ENCODE data around the gene C16orf87. TPM values are rescaled to one million over a fixed set of nuclear protein-coding genes. Genes with fewer than 3 reads are reported as not detected.

The C16orf87 gene
- total RNA-seq, 6 donors from 2014 or later, result 4.2 to 9.5 (median 6.2) TPM

DNA sequence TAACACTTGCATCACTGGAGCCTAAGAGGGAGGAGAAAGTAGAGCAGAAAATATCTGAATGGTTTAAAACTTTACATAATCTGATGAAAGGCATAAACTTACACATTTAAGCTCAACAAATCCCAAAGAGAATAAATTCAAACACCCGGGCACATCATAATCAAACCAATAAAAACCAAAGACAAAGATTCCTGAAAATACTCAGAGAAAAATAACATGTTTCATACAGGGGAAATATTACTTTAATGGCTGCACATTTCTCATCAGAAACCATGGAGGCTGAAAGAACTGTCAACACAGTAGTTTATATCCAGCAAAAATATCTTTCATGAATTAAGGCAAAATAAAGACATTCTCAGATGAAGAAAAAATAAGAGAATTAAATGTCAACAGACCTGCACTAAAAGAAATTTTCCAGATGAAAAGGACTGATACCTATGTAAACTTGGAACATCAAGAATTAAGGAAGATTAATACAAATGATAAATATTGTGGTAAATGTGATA, 34.2 kb downstream of the C16orf87 start:
- Histone ChIP-seq H3K36me3 (no peaks in the 10 kb centered on the region), H3K27me3 (no peaks in the 10 kb centered on the region), H3K27ac (no peak overlapping the region), H3K9me3 (peaks cover 0 to 4% (median 1%) of the 10 kb centered on the region in 4 donors), H3K4me3 (no peak overlapping the region), H3K4me1 (no peaks in the 10 kb centered on the region)
- WGBS, 2 donors, result 86 to 98% methylated on average over 1 of the region's 1 CpG
- DNase-seq (no peak), ATAC-seq (ENCODE audit: low FRiP score in 2 of 2) (no peak)
- TF ChIP-seq POLR2AphosphoS5 (IDR thresholded peaks at IDR 0.05) (no peak), EP300 (IDR thresholded peaks at IDR 0.05) (no peak), POLR2A (IDR thresholded peaks at IDR 0.05) (no peak)
- TF ChIP-seq, protein P1, sequence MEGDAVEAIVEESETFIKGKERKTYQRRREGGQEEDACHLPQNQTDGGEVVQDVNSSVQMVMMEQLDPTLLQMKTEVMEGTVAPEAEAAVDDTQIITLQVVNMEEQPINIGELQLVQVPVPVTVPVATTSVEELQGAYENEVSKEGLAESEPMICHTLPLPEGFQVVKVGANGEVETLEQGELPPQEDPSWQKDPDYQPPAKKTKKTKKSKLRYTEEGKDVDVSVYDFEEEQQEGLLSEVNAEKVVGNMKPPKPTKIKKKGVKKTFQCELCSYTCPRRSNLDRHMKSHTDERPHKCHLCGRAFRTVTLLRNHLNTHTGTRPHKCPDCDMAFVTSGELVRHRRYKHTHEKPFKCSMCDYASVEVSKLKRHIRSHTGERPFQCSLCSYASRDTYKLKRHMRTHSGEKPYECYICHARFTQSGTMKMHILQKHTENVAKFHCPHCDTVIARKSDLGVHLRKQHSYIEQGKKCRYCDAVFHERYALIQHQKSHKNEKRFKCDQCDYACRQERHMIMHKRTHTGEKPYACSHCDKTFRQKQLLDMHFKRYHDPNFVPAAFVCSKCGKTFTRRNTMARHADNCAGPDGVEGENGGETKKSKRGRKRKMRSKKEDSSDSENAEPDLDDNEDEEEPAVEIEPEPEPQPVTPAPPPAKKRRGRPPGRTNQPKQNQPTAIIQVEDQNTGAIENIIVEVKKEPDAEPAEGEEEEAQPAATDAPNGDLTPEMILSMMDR (IDR thresholded peaks at IDR 0.05), result no peak

DNA sequence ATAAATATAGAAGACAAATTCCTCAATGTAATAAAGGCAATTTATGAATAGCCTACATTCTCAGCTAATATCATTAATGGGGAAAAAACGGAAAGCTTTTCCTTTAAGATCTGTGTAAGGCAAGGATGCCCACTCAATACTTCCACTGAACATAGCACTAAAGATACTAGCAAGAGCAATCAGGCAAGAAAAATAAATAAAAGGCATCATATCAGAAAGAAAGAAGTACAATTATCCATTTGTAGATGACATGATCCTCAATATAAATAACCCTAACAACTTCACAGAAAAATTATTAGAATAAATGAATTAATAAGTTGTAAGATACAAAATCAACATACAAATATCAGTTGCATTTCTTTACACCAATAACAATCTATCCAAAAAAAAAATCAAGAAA, 37.1 kb downstream of the C16orf87 start:
- ATAC-seq (ENCODE audit: low FRiP score in 2 of 2), result no peak
- H3K4me3 ChIP-seq, result no peak overlapping the region
- 94 to 97% methylated on average over 1 of the region's 1 CpG for WGBS, 2 donors

GRCh38 chr16:46790599-46791270, 40.2 kb downstream of the C16orf87 start:
- TF ChIP-seq, protein P1 (IDR thresholded peaks at IDR 0.05), result no peak
- TF ChIP-seq POLR2A (IDR thresholded peaks at IDR 0.05) (no peak), POLR2AphosphoS5 (IDR thresholded peaks at IDR 0.05) (no peak), EP300 (IDR thresholded peaks at IDR 0.05) (no peak)
- DNase-seq (no peak), ATAC-seq (ENCODE audit: low FRiP score in 2 of 2) (no peak)
- Histone ChIP-seq H3K27ac (no peak overlapping the region), H3K4me3 (peak overlapping the region in 2 of 4 donors; percentile 64 to 77), H3K36me3 (no peaks in the 10 kb centered on the region), H3K9me3 (peaks cover 0 to 9% (median 2%) of the 10 kb centered on the region in 4 donors), H3K4me1 (peaks cover 0 to 8% (median 4%) of the 10 kb centered on the region in 4 donors), H3K27me3 (no peaks in the 10 kb centered on the region)
- 90 to 92% methylated on average over 8 of the region's 8 CpGs for WGBS, 2 donors

More for the DNA sequence above, 37.1 kb downstream of the C16orf87 start:
- Histone ChIP-seq H3K9me3 (peaks cover 0 to 4% (median 1%) of the 10 kb centered on the region in 4 donors), H3K4me1 (peaks cover 0 to 8% (median 4%) of the 10 kb centered on the region in 4 donors), H3K36me3 (no peaks in the 10 kb centered on the region), H3K27ac (no peak overlapping the region), H3K27me3 (no peaks in the 10 kb centered on the region)
- DNase-seq, result no peak
- TF ChIP-seq EP300 (IDR thresholded peaks at IDR 0.05), result no peak
- no peak for TF ChIP-seq POLR2A (IDR thresholded peaks at IDR 0.05)
- TF ChIP-seq POLR2AphosphoS5 (IDR thresholded peaks at IDR 0.05), result no peak
- TF ChIP-seq, protein P1 (IDR thresholded peaks at IDR 0.05), result no peak

- peak overlapping the region in 3 of 4 donors; percentile 21 to 66 (median 53) for H3K27ac ChIP-seq
- ATAC-seq (ENCODE audit: low FRiP score in 2 of 2), result peak; percentile 95 to 98
- H3K9me3 ChIP-seq, result peaks cover 0 to 9% (median 2%) of the 10 kb centered on the region in 4 donors
- peak overlapping the region; percentile 47 to 81 (median 70) for H3K4me3 ChIP-seq
- H3K4me1 ChIP-seq, result peaks cover 0 to 8% (median 4%) of the 10 kb centered on the region in 4 donors
- H3K27me3 ChIP-seq, result no peaks in the 10 kb centered on the region
- peak; percentile 89 to 94 for DNase-seq
- H3K36me3 ChIP-seq, result no peaks in the 10 kb centered on the region
- 11 to 18% methylated on average over 24 to 30 of the region's 43 CpGs for WGBS, 2 donors
- TF ChIP-seq EP300 (IDR thresholded peaks at IDR 0.05), result no peak
- peak in 1 of 4 donors; percentile 41 for TF ChIP-seq POLR2A (IDR thresholded peaks at IDR 0.05)
Observed at GRCh38 chr16:46789499-46790414, 41.2 kb downstream of the C16orf87 start.

All from upper lobe of left lung (tissue), 6 donors.